Mesodermal cell (in vitro differentiated cells): ENCODE results near the gene HIPK2.

Experiments used
- H3K27ac ChIP-seq: 2 replicates; pipeline ENCODE4 v1.7.0; 2013; ENCODE audit warnings: mild to moderate bottlenecking, low read depth, low read length, moderate library complexity; ENCODE audit not compliant: severe bottlenecking
- H3K36me3 ChIP-seq: 2 replicates; pipeline ENCODE4 v1.7.1; 2013; ENCODE audit warnings: mild to moderate bottlenecking, low read length, moderate library complexity; ENCODE audit not compliant: control insufficient read depth, insufficient read depth
- H3K4me1 ChIP-seq: one replicate; pipeline ENCODE4 v1.7.1; 2013; ENCODE audit warnings: mild to moderate bottlenecking, low read length; ENCODE audit not compliant: insufficient read depth, control insufficient read depth, poor library complexity, severe bottlenecking
- H3K4me3 ChIP-seq: 2 replicates; pipeline ENCODE4 v1.7.0; 2013; ENCODE audit warnings: low read length, control low read depth, mild to moderate bottlenecking; ENCODE audit not compliant: insufficient read depth, poor library complexity, severe bottlenecking; ENCODE audit errors: extremely low read depth
- H3K9me3 ChIP-seq: 2 replicates; pipeline ENCODE4 v1.7.1; 2013; ENCODE audit warnings: mild to moderate bottlenecking, low read length, moderate library complexity; ENCODE audit not compliant: control insufficient read depth
- WGBS, 2 experiments: methylation state at CpG; one replicate each; pipeline ENCODE4 v1.1.5; 2013; ENCODE audit warnings: missing lambda C conversion rate in 2 of 2; ENCODE audit not compliant: insufficient coverage in 2 of 2; 5-methylcytosine and 5-hydroxymethylcytosine counted together

HIPK2 gene

GRCh38 chr7:139695051-139695450 lies 82.7 kb downstream of the HIPK2 start:
- H3K4me1 ChIP-seq = no peaks in the 10 kb centered on the region
- no peaks in the 10 kb centered on the region for H3K9me3 ChIP-seq
- 88 to 89% methylated on average over 10 of the region's 14 CpGs for WGBS, 2 experiments
- H3K27ac ChIP-seq = no peak overlapping the region
- no peak overlapping the region for H3K4me3 ChIP-seq
- H3K36me3 ChIP-seq = peaks cover 25% of the 10 kb centered on the region

GRCh38 chr7:139694389-139694676 lies 83.5 kb downstream of the HIPK2 start:
- WGBS, 2 experiments = 93 to 97% methylated on average over 7 to 8 of the region's 8 CpGs
- no peaks in the 10 kb centered on the region for H3K4me1 ChIP-seq
- H3K9me3 ChIP-seq = no peaks in the 10 kb centered on the region
- H3K4me3 ChIP-seq = no peak overlapping the region
- peaks cover 29% of the 10 kb centered on the region for H3K36me3 ChIP-seq
- no peak overlapping the region for H3K27ac ChIP-seq

GRCh38 chr7:139693651-139694388 lies 84.0 kb downstream of the HIPK2 start:
- H3K27ac ChIP-seq = no peak overlapping the region
- 94% methylated on average over 5 to 6 of the region's 8 CpGs for WGBS, 2 experiments
- H3K9me3 ChIP-seq = no peaks in the 10 kb centered on the region
- H3K4me1 ChIP-seq = no peaks in the 10 kb centered on the region
- H3K4me3 ChIP-seq = no peak overlapping the region
- peaks cover 31% of the 10 kb centered on the region for H3K36me3 ChIP-seq

- 73 to 93% methylated on average over 4 to 5 of the region's 6 CpGs for WGBS, 2 experiments
- Histone ChIP-seq H3K4me1 (no peaks in the 10 kb centered on the region), H3K27ac (no peak overlapping the region), H3K36me3 (peaks cover 31% of the 10 kb centered on the region), H3K4me3 (no peak overlapping the region), H3K9me3 (no peaks in the 10 kb centered on the region)
These were observed 85.1 kb downstream of the HIPK2 start for GRCh38 chr7:139692723-139693122.

GRCh38 chr7:139691253-139691781 lies 86.5 kb downstream of the HIPK2 start:
- H3K9me3 ChIP-seq = no peaks in the 10 kb centered on the region
- H3K4me3 ChIP-seq = no peak overlapping the region
- no peak overlapping the region for H3K27ac ChIP-seq
- WGBS, 2 experiments = 98 to 100% methylated on average over 2 to 4 of the region's 5 CpGs
- H3K4me1 ChIP-seq = no peaks in the 10 kb centered on the region
- peaks cover 38% of the 10 kb centered on the region for H3K36me3 ChIP-seq

GRCh38 chr7:139687980-139688632 lies 89.7 kb downstream of the HIPK2 start:
- Histone ChIP-seq H3K27ac (no peak overlapping the region), H3K4me1 (peaks cover 5% of the 10 kb centered on the region), H3K4me3 (no peak overlapping the region), H3K9me3 (peaks cover 17% of the 10 kb centered on the region), H3K36me3 (peaks cover 47% of the 10 kb centered on the region)
- WGBS, 2 experiments = 82 to 86% methylated on average over 5 to 6 of the region's 7 CpGs

- Histone ChIP-seq H3K9me3 (peaks cover 17% of the 10 kb centered on the region), H3K36me3 (peaks cover 43% of the 10 kb centered on the region), H3K4me3 (no peak overlapping the region), H3K4me1 (peaks cover 12% of the 10 kb centered on the region), H3K27ac (no peak overlapping the region)
These were observed 90.4 kb downstream of the HIPK2 start for GRCh38 chr7:139687211-139687954.

- Histone ChIP-seq H3K27ac (peak overlapping the region; percentile 81), H3K36me3 (peaks cover 28% of the 10 kb centered on the region), H3K4me3 (no peak overlapping the region), H3K9me3 (peaks cover 17% of the 10 kb centered on the region), H3K4me1 (peaks cover 40% of the 10 kb centered on the region)
- 88 to 94% methylated on average over 16 of the region's 16 CpGs for WGBS, 2 experiments
These were observed 94.5 kb downstream of the HIPK2 start for GRCh38 chr7:139683137-139683921.

- 91 to 94% methylated on average over 7 to 9 of the region's 9 CpGs for WGBS, 2 experiments
- peaks cover 40% of the 10 kb centered on the region for H3K4me1 ChIP-seq
- peaks cover 28% of the 10 kb centered on the region for H3K36me3 ChIP-seq
- H3K9me3 ChIP-seq = peaks cover 17% of the 10 kb centered on the region
- peak overlapping the region; percentile 81 for H3K27ac ChIP-seq
- no peak overlapping the region for H3K4me3 ChIP-seq
These were observed 95.4 kb downstream of the HIPK2 start for GRCh38 chr7:139682136-139683013.

- H3K4me3 ChIP-seq = no peak overlapping the region
- no peak overlapping the region for H3K27ac ChIP-seq
- H3K9me3 ChIP-seq = peaks cover 17% of the 10 kb centered on the region
- H3K36me3 ChIP-seq = peaks cover 26% of the 10 kb centered on the region
- WGBS, 2 experiments = 92 to 98% methylated on average over 3 to 4 of the region's 4 CpGs
- H3K4me1 ChIP-seq = peaks cover 40% of the 10 kb centered on the region
These were observed 96.0 kb downstream of the HIPK2 start for GRCh38 chr7:139681812-139682135.
